Muscle layer of duodenum (tissue), 2 donors: Measurements from ENCODE around the gene HPS4.

ENCODE experiments used
- H3K27ac ChIP-seq: one replicate; pipeline ENCODE4 v1.7.0; 2013; ENCODE audit warnings: mild to moderate bottlenecking, low read length
- H3K27me3 ChIP-seq: one replicate; pipeline ENCODE4 v1.7.0; 2013; ENCODE audit warnings: low read depth, mild to moderate bottlenecking, control low read depth, low read length
- H3K36me3 ChIP-seq, 2 donors: one replicate each; pipeline ENCODE4 v1.7.0; 2013; ENCODE audit warnings: low read length in 2 of 2, control low read depth in 1 of 2, mild to moderate bottlenecking in 1 of 2; ENCODE audit not compliant: insufficient read depth in 2 of 2, control insufficient read depth in 1 of 2
- H3K4me1 ChIP-seq, 2 donors: one replicate each; pipeline ENCODE4 v1.7.0; 2013; ENCODE audit warnings: low read length in 2 of 2, mild to moderate bottlenecking in 2 of 2, control low read depth in 1 of 2, moderate library complexity in 1 of 2; ENCODE audit not compliant: insufficient read depth in 2 of 2, control insufficient read depth in 1 of 2
- H3K4me3 ChIP-seq, 2 donors: one replicate each; pipeline ENCODE4 v1.7.0; 2013; ENCODE audit warnings: low read length in 2 of 2, low read depth in 1 of 2, mild to moderate bottlenecking in 1 of 2
- H3K9me3 ChIP-seq, 2 donors: one replicate each; pipeline ENCODE4 v1.7.0; 2013; ENCODE audit warnings: low read length in 2 of 2, control low read depth in 1 of 2, mild to moderate bottlenecking in 1 of 2; ENCODE audit not compliant: control insufficient read depth in 1 of 2
- donor health status: healthy.

The HPS4 gene

DNA sequence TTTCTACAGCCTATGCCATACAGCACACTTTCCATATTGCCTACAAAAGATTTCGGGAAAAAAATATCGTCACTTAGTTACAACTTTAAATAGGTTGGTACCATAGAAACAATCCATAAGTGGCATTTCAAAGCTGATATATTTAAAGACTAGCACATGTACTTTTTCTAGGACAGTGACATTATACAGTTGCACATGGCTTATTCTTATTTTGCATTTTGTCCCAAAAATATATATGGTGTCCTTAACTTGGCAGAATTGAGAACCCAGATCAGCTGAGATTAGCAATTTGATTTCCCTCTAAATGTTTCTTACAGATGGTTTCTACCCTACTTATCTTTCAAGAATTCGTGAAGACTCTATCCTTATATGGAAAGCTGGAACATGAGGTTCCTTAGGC, 32.3 kb upstream of the HPS4 start:
- Histone ChIP-seq H3K4me1 (peaks cover 12 to 18% of the 10 kb centered on the region in 2 donors), H3K27me3 (no peaks in the 10 kb centered on the region), H3K27ac (no peak overlapping the region), H3K9me3 (no peaks in the 10 kb centered on the region), H3K4me3 (no peak overlapping the region), H3K36me3 (no peaks in the 10 kb centered on the region)

DNA sequence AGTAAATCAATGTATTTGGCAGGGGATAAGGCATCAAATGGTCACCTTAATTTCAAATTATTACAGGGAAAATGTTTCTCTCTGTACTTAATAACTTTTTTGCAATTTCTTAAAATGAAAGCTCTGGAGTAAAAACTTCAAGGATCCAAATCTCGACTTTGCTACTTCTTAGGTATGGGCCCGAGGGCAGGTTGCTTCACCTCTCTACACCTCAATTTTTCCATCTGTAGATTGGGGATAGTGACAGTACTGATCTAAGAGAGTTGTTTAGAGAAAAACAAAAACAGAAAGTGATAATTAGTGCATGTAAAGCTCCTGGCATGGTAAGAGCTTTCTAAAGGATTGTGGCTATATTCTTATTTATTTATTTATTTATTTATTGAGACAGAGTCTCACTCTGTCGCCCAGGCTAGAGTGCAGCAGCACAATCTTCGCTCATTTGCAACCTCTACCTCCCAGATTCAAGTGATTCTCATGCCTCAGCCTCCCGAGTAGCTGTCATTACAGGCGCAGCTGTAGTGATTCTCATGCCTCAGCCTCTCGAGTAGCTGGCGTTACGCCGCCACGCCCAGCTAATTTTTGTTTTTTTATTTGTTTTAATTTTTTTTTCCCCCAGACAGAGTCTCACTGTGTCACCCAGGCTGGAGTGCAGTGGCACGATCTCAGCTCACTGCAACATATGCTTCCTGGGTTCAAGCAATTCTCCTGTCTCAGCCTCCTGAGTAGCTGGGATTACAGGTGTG, 31.0 kb upstream of the HPS4 start:
- peaks cover 12 to 23% of the 10 kb centered on the region in 2 donors for H3K4me1 ChIP-seq
- no peak overlapping the region for H3K27ac ChIP-seq
- H3K4me3 ChIP-seq, result no peak overlapping the region
- H3K9me3 ChIP-seq, result no peaks in the 10 kb centered on the region
- peaks cover 9 to 11% of the 10 kb centered on the region in 2 donors for H3K36me3 ChIP-seq
- no peaks in the 10 kb centered on the region for H3K27me3 ChIP-seq

DNA sequence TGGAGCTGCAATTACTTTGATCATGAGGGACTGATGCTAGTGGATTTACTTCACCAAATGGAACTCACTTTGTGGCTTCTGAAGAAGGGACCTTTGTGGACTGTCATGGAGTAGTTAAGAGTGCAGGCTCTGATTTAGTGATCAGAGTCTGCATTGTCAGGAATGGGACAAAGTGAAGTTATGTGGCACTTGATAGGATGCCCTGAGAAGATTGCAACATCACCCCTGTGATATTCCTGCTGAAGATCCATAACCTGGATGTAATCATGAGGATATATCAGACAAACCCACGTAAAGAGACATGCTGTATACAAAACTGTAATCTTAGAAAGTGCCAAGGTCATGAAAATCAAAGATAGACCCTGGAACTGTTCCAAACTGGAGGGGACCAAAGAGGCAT, 30.3 kb upstream of the HPS4 start:
- H3K4me3 ChIP-seq, result no peak overlapping the region
- no peaks in the 10 kb centered on the region for H3K9me3 ChIP-seq
- no peak overlapping the region for H3K27ac ChIP-seq
- H3K27me3 ChIP-seq, result no peaks in the 10 kb centered on the region
- peaks cover 12 to 23% of the 10 kb centered on the region in 2 donors for H3K4me1 ChIP-seq
- H3K36me3 ChIP-seq, result peaks cover 15 to 18% of the 10 kb centered on the region in 2 donors

GRCh38 chr22:26512149-26512793, 28.7 kb upstream of the HPS4 start, which contains the start of gene TFIP11:
TSS of gene TFIP11 (minus strand) at chr22:26512473. CDS start at chr22:26510272, 2,201 bp downstream.
- peak within 1 kb of the TSS; percentile 98 to 99 for H3K4me3 ChIP-seq
- H3K36me3 ChIP-seq, result peaks cover 21 to 30% of the 10 kb centered on the region in 2 donors
- H3K27me3 ChIP-seq, result no peaks in the 10 kb centered on the region
- no peaks in the 10 kb centered on the region for H3K9me3 ChIP-seq
- H3K4me1 ChIP-seq, result peaks cover 12 to 23% of the 10 kb centered on the region in 2 donors
- H3K27ac ChIP-seq, result peak within 1 kb of the TSS; percentile 92

- Histone ChIP-seq H3K4me3 (no peak overlapping the region), H3K4me1 (peaks cover 7 to 19% of the 10 kb centered on the region in 2 donors), H3K36me3 (peaks cover 53 to 68% of the 10 kb centered on the region in 2 donors), H3K27me3 (no peaks in the 10 kb centered on the region), H3K27ac (no peak overlapping the region), H3K9me3 (no peaks in the 10 kb centered on the region)
Observed at GRCh38 chr22:26508148-26508547, 24.6 kb upstream of the HPS4 start.

- H3K36me3 ChIP-seq, result peaks cover 69 to 90% of the 10 kb centered on the region in 2 donors
- no peak overlapping the region for H3K4me3 ChIP-seq
- no peaks in the 10 kb centered on the region for H3K4me1 ChIP-seq
- H3K27ac ChIP-seq, result no peak overlapping the region
- H3K27me3 ChIP-seq, result no peaks in the 10 kb centered on the region
- H3K9me3 ChIP-seq, result no peaks in the 10 kb centered on the region
Observed at GRCh38 chr22:26503758-26504157, 20.2 kb upstream of the HPS4 start.

DNA sequence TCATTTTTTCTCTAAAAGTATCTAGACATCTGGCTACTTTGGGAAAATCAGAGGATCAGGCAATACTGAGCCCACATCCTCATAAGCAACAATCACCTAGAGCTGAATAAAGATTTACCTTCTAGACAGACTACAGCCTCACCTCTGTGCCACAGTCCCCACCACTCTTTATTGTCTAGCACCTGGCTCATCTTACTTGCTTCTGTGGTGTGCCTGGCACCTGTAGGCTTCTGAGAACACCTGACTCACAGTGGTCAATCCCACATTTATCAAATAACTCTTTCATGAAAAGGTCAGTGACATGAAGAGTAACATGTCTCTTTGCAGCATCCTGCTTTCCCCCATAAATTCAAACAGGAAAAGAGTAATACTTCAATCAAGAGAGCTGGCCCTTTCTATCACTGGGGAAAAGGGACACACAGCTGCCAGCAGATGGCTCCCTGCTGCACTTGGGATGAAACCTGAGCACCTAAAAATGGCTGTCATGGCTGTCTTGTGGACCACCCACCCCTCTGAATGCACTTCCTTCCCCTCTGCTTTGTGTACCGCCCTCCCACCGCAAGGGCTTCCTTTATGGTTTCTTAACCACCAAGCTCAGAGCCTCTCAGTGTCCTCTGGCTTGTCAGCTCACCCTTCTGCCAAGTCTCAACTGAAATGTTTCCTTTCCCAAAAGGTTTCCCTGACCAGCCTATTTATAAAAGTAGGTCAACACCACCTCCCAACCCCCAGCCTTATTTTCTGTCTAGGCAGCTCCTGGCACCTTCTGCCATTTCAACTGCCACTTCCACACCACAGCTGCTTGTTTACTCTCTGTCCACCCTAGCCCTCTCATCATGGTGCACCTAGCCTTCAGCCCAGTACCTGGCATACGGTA, 19.3 kb upstream of the HPS4 start:
- Histone ChIP-seq H3K36me3 (peaks cover 67 to 84% of the 10 kb centered on the region in 2 donors), H3K4me3 (no peak overlapping the region), H3K27ac (no peak overlapping the region), H3K27me3 (no peaks in the 10 kb centered on the region), H3K4me1 (no peaks in the 10 kb centered on the region), H3K9me3 (no peaks in the 10 kb centered on the region)

GRCh38 chr22:26501996-26502395, 18.4 kb upstream of the HPS4 start:
- Histone ChIP-seq H3K9me3 (no peaks in the 10 kb centered on the region), H3K36me3 (peaks cover 71 to 84% of the 10 kb centered on the region in 2 donors), H3K4me1 (no peaks in the 10 kb centered on the region), H3K27ac (no peak overlapping the region), H3K27me3 (no peaks in the 10 kb centered on the region), H3K4me3 (no peak overlapping the region)

- Histone ChIP-seq H3K9me3 (no peaks in the 10 kb centered on the region), H3K36me3 (peaks cover 71 to 82% of the 10 kb centered on the region in 2 donors), H3K4me1 (no peaks in the 10 kb centered on the region), H3K4me3 (no peak overlapping the region), H3K27ac (no peak overlapping the region), H3K27me3 (no peaks in the 10 kb centered on the region)
Observed at GRCh38 chr22:26499188-26499703, 15.7 kb upstream of the HPS4 start.

DNA sequence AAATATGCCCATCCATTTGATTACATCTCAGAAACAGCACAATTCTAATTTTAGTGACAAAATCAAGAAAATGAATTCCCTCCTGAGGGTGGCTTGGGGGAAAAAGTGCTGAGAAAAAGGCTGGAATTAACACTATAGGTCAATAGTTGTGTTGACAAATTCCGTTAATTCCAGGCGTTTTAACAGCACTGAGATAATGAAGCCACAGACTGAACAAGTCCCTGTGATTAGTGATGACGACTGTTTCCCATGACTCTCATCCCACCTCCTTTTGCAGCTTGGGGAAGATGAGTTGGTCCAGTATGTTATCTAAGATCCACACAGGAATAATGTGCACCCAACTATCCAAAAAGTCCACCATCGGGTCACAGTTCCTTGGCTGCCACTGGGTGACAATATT, 12.9 kb upstream of the HPS4 start:
- peaks cover 67 to 82% of the 10 kb centered on the region in 2 donors for H3K36me3 ChIP-seq
- no peaks in the 10 kb centered on the region for H3K27me3 ChIP-seq
- no peaks in the 10 kb centered on the region for H3K9me3 ChIP-seq
- no peak overlapping the region for H3K4me3 ChIP-seq
- no peaks in the 10 kb centered on the region for H3K4me1 ChIP-seq
- H3K27ac ChIP-seq, result no peak overlapping the region

GRCh38 chr22:26494506-26494905, 10.9 kb upstream of the HPS4 start:
- no peak overlapping the region for H3K4me3 ChIP-seq
- no peaks in the 10 kb centered on the region for H3K9me3 ChIP-seq
- no peaks in the 10 kb centered on the region for H3K27me3 ChIP-seq
- H3K27ac ChIP-seq, result no peak overlapping the region
- no peaks in the 10 kb centered on the region for H3K4me1 ChIP-seq
- H3K36me3 ChIP-seq, result peaks cover 75 to 82% of the 10 kb centered on the region in 2 donors
